GM19397 (cell line): ENCODE results near the gene NDUFAF5.
A peak's percentile ranks its signal among the peaks of the same experiment; 100 is the strongest.
"Not testable (repeated sequence)": the region's sequence is repeated elsewhere in the genome, so short reads cannot be mapped to it uniquely, and the experiment has no call there.

Experiments
- ATAC-seq: cut with Tn5 transposase; IDR thresholded peaks from one replicate; pipeline ENCODE4 v1.9.1; 2021; ENCODE audit warnings: mild to moderate bottlenecking, moderate library complexity; ENCODE audit not compliant: unreplicated experiment

NDUFAF5 gene, protein sequence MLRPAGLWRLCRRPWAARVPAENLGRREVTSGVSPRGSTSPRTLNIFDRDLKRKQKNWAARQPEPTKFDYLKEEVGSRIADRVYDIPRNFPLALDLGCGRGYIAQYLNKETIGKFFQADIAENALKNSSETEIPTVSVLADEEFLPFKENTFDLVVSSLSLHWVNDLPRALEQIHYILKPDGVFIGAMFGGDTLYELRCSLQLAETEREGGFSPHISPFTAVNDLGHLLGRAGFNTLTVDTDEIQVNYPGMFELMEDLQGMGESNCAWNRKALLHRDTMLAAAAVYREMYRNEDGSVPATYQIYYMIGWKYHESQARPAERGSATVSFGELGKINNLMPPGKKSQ

GRCh38 chr20:13784893-13785715 is at the start of gene NDUFAF5, which contains the start of gene ESF1:
NDUFAF5 (plus strand) TSS chr20:13785028; CDS start chr20:13785069, 41 bp downstream.
ESF1 (minus strand) TSS chr20:13784919; CDS start chr20:13783140, 1,779 bp downstream.
- ATAC-seq, result peak; percentile 99

DNA sequence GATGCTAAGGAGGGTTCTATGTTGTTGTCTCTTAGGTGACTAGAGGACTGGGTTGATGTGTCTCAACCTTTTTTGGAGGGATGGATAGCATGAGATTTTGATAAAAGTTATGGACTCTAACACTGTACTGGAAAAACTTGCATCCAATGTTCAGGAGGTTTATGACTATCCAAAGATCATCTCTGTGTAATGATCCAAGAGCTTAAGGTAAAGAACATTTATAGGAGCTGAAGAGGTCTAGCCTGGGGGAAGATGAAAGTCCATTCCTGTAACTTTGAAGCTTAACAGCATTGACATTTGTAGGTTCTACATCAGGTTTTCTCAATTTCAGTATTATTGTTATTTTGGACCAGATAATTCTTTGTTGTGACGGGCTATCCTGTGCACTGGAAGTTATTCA is 49.0 kb upstream of the NDUFAF5 start:
- no peak for ATAC-seq

- ATAC-seq, result no peak
These were observed 48.2 kb upstream of the NDUFAF5 start for GRCh38 chr20:13736436-13737191.

DNA sequence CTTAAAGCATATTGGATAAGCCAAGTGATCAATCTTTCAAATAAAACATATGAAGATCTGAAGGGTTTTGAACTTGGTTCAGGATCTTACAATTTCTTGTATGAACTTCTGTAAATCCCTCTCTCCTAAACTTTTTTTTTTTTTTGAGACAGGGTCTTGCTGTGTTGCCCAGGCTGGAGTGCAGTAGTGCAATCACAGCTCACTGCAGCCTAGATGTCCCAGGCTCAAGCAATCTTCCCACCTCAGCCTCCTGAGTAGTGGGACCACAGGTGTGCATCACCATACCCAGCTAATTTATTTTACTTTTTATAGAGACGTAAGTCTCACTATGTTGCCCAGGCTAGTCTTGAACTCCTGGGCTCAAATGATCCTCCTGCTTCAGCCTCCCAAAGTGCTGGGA is 46.6 kb upstream of the NDUFAF5 start:
- ATAC-seq, result not testable (repeated sequence)

DNA sequence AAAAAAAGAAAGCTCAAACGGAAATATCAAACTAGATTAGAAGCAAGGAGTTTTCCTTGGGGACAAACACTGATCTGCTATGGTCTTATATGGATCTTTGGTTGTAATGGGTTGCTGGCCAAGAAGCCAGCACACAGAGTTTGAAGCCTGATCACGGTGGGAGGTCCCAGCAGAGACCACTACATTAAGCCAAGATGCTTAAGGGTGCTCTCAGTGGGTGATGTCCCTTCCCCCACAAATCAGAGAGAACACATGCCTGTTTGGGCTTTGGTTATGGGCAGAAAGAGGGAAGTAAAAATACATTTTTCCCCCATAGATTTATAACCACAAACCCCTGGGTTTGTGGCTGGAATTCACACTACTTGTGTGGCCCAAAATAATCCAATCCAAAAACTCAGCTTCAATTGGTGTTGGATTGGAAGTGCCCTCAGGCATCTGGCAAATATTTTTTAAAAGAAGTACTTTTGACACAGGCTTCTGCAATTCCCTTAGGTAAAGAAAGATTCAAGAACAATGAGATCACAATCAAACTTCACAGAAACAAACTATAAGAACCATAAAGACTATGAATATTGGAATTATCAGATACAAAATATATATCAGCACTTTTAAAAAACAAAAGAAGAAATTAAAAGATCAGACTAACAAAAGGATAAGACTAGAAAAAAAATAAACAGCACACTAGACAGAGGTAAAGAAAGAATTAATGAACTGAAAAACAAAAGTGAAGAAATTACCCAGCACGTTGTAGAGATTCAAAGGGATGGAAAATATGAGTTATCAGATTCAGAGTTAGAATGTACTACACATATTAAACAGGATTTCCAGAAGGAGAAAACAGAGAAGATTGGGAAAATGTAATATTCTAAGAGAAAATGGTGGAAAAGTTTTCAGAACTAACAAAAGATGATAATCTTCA is 44.8 kb upstream of the NDUFAF5 start:
- no peak for ATAC-seq

DNA sequence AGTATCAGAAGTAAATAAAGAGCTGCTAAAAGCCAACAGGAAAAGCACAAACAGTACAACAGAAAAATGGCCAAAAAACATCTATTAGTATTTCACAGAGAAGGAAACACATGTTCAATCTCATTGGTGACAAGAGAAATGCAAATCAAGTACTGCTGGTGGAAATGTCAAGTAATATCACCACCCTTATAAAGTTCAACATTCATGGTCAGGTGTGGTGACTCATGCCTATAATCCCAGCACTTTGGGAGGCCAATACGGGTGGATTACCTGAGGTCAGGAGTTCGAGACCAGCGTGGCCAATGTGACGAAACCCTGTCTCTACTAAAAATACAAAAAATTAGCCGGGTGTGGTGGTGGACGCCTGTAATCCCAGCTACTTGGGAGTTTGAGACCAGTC is 42.9 kb upstream of the NDUFAF5 start:
- no peak for ATAC-seq

DNA sequence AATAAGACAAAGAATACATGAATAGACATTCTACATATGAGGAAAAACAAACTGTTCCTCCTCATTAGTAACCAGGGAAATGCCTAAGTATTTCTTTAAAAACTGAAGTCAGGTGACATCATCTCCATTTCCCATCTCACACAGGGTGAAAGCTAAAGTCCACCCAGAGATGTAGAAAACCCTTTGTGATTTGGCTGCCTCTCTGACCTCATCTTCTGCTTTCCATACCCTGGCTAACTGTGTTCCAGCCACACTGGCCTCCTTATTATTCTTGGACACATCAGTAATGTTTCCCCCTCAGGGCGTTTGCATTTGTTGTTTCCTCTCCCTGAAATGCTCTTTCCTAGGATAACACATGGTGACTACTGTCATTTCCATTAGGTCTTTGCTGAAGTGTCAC is 40.5 kb upstream of the NDUFAF5 start:
- no peak for ATAC-seq

- ATAC-seq, result no peak
These were observed 39.0 kb upstream of the NDUFAF5 start for GRCh38 chr20:13745784-13746183.

DNA sequence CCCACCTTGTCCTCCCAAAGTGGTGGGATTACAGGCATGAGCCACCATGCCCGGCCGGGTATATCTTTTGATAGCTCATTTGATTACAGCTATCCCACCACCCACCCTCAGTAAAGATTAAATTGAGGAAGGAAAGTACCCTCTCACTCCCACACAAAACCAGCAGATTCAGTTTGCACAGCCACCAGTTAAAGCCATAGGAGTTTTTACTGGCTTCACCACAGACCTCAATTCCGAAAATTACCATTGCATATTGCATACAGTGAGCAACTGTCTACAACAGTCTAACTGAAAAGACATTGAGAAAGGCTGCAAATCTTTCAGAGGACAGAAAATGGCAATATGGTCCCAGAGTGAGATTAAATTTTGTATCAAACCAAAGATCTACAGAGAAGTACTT is 35.0 kb upstream of the NDUFAF5 start:
- no peak for ATAC-seq

- ATAC-seq, result no peak
These were observed 31.3 kb upstream of the NDUFAF5 start for GRCh38 chr20:13753436-13754036.

DNA sequence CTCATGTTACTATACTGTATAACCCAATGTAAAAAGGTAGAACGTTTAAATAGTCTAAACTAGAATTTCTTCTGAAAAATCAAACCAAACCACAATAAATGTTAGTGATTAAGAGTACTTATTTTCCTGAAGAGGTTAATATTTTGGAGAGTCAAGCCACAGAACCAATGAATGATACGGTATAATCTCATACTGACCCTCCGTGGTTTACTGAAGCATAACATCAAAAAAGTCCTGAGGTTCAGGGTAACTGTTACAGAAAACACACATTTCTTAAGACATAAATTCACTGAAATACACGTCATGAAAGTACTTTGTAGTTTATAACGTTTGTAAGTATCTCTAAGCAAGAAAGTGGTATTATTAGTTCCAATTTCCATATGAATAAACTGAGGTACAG is 29.0 kb upstream of the NDUFAF5 start:
- no peak for ATAC-seq

DNA sequence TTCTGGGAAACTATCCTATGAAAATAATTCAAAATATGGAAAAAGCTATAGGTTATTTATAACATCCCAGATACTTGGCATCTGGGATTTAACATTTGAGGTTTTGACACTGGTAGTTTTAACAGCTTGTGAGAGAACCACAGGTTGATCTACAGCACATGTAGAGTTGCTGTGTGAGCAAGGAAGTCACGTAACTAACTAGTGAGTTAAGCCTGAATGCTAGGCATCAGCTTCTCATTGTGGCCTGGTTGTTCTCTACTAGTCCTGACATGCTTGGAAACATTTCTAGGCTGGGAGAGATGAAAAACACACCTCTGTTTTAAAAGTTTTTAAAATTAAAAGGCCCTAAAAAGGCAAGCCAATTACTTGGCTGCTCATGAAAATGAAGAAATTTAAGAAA is 28.3 kb upstream of the NDUFAF5 start:
- ATAC-seq, result no peak

DNA sequence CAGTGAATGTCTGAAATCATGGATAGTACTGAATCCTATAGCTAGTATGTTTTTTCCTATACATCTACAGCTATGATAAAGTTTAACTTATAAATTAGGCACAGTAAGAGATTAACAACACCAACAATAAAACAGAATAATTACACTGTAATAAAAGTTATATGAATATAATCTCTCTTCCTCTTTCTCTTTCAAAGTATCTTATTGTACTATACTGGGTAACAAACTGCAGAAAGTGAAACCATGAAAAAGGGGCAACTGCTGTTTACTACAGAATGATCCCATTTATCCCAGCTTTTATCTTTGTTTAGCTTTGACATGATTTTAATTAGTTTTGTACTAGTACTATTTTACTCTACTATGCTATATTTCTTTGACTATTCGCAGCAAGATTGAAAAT is 25.9 kb upstream of the NDUFAF5 start:
- ATAC-seq, result no peak

DNA sequence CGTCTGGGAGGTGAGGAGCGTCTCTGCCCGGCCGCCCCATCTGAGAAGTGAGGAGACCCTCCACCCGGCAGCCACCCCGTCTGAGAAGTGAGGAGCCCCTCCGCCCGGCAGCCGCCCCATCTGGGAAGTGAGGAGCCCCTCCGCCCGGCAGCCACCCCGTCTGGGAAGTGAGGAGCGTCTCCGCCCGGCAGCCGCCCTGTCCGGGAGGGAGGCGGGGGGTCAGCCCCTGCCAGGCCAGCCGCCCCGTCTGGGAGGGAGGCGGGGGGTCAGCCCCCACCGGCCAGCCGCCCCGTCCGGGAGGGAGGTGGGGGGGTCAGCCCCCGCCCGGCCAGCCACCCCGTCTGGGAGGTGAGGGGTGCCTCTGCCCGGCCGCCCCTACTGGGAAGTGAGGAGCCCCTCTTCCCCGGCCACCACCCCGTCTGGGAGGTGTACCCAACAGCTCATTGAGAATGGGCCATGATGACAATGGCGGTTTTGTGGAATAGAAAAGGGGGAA is 24.3 kb upstream of the NDUFAF5 start:
- ATAC-seq, result not testable (repeated sequence)

DNA sequence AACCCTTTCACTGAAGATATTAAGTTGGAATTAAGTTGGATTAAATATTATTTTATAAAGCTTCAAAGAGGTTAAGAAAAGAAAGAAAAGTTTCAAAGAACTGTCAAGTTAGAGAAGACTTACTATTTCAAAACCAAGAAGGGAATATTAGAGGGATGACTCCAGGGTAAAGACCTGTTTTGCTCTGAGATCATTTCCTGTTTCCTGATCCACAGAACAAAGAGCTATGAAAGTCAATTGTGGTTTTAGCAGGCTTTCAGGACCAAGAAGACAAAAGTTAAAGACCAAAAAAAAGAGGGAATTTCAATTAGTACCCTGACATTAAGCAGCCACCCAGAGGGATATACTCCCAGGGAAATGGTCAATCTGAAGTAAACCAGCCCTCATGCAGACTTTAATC is 19.5 kb upstream of the NDUFAF5 start:
- no peak for ATAC-seq

GRCh38 chr20:13765868-13766416 is 18.9 kb upstream of the NDUFAF5 start:
- ATAC-seq, result no peak

DNA sequence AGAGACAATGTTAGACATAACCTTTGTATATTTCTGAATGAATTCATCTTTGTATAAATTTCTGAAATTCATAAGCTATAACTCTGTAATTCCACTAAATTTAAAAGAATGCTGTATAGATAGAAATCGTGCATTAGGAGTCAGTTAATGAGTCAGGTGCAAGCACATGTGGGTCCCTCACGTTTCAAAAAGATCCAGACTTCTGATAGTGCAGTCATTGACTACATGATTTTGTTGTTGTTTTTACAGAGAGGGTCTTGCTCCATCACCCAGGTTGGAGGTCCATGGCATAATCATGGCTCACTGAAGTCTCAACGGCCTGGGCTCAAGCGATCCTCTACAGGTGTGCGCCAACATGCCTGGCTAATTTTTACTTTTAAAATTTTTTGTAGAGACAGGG is 14.7 kb upstream of the NDUFAF5 start:
- ATAC-seq, result no peak

DNA sequence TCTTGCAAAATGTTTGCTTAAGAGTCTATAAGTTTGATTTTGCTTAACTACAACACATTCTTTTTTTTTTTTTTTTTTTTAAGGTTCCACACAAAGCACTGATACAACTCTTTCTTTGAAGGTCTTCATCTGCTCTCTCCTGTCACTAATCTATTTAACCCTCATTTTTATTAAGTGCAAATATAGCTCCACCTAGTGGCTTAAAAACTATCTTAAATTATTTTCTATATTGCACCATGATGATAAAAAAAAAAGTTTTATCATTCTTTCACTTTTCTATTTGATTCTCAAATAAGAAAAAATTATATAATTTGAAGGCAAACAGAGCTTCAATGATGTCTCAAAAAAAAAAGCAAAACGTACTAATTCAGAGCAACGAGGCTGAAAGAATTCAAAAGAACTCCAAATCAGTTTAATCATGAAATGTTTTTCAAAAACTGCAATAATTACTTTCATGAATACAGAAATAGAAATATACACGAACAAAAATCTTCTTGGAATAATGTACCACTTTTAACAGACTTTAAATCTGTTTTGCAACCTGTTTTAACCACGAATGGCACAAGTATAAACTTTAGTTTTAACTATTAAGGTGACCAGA is 12.9 kb upstream of the NDUFAF5 start:
- no peak for ATAC-seq

DNA sequence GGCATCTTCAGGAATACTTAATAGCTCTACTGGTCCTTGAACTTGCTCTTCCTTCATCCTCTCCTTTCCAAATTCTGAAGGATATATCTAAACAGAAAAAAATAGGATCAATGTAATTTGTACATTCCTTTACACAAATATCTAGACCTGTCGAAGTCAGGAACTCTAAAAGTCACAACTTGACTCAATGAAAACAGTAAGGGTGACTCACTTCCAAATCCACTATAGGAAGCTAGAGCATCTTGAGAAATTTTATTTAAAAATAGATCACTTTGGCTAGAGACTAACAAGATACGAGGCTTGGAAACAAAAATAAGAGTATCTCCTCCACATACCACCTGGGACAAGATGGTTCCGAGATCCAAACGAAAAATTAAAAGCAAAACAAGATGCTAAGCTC is 12.3 kb upstream of the NDUFAF5 start:
- ATAC-seq, result no peak
